Measurements from ENCODE around the gene CEP97.
"Not testable (repeated sequence)": the region's sequence is repeated elsewhere in the genome, so short reads cannot be mapped to it uniquely, and the experiment has no call there.

The CEP97 gene

DNA sequence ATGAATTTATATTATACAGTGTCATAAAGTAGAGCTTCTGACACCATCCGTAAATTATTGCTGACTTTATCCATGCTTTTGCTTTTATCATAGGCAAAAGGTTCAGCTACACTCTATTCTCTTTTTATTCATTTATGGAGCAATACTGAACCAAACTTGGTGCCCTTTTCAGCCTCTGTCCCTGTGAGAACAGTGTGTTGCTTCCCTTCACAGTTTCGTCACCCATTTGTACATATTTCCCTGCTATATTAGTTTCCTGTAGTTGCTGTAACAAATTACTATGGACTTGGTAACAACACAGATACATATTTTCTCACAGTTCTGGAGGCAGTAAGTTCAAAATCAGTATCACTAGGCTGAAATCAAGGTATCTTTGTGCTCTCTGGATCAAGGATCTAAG is 35.1 kb upstream of the CEP97 start:
- Histone ChIP-seq H3K27ac (ENCODE audit: low read length) (no peak overlapping the region), H3K4me1 (ENCODE audit: control insufficient read depth in 1 of 2, insufficient read depth in 2 of 2, low read length in 2 of 2) (peaks cover 0 to 18% of the 10 kb centered on the region in 2 donors), H3K9me3 (ENCODE audit: control insufficient read depth in 1 of 2, low read length in 2 of 2) (no peaks in the 10 kb centered on the region), H3K4me3 (ENCODE audit: low read depth in 1 of 2, low read length in 2 of 2) (no peak overlapping the region), H3K36me3 (ENCODE audit: control insufficient read depth in 1 of 2, insufficient read depth in 2 of 2, low read length in 2 of 2) (peaks cover 8 to 10% of the 10 kb centered on the region in 2 donors), H3K27me3 (ENCODE audit: low read depth, low read length) (no peaks in the 10 kb centered on the region)

DNA sequence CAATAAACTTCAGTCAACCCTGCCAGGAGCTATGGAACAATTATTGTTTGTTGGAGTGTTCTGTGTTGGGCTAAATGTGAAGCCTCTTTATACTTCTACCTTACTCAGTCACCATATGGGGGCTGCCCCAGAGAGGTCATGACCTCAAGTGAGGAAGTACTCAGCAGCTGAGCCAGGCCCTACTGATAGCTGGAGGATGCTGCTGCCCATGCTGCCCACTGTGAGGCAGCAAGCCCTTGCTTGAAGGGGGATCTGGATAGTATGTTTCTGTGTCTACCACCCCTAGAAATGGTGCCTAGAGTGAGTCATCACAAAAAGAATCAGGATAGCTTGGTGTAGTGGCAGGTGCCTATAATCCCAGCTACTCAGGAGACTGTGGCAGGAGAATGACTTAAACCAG is 33.4 kb upstream of the CEP97 start:
- Histone ChIP-seq H3K27ac (ENCODE audit: low read length) (no peak overlapping the region), H3K9me3 (ENCODE audit: control insufficient read depth in 1 of 2, low read length in 2 of 2) (no peaks in the 10 kb centered on the region), H3K27me3 (ENCODE audit: low read depth, low read length) (no peaks in the 10 kb centered on the region), H3K4me1 (ENCODE audit: control insufficient read depth in 1 of 2, insufficient read depth in 2 of 2, low read length in 2 of 2) (peaks cover 0 to 3% of the 10 kb centered on the region in 2 donors), H3K4me3 (ENCODE audit: low read depth in 1 of 2, low read length in 2 of 2) (no peak overlapping the region), H3K36me3 (ENCODE audit: control insufficient read depth in 1 of 2, insufficient read depth in 2 of 2, low read length in 2 of 2) (no peaks in the 10 kb centered on the region)

DNA sequence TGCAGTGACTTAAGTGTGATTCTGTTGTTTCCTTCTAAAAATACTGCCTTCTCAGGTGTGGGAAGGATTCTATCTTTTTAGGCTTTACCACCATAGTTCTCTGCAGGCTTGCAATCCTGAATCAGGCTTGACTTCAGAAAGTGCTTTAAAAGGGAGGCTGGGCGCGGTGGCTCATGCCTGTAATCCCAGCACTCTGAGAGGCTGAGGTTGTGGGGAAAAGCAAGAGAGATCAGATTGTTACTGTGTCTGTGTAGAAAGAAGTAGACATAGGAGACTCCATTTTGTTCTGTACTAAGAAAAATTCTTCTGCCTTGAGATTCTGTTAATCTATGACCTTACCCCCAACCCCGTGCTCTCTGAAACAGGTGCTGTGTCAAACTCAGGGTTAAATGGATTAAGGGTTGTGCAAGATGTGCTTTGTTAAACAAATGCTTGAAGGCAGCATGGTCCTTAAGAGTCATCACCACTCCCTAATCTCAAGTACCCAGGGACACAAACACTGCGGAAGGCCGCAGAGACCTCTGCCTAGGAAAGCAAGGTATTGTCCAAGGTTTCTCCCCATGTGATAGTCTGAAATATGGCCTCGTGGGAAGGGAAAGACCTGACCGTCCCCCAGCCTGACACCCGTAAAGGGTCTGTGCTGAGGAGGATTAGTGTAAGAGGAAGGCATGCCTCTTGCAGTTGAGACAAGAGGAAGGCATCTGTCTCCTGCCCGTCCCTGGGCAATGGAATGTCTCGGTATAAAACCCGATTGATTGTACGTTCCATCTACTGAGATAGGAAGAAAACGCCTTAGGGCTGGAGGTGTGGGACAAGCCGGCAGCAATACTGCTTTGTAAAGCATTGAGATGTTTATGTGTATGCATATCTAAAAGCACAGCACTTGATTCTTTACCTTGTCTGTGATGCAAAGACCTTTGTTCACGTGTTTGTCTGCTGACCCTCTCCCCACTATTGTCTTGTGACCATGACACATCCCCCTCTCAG is 32.4 kb upstream of the CEP97 start:
- H3K36me3 ChIP-seq (ENCODE audit: control insufficient read depth in 1 of 2, insufficient read depth in 2 of 2, low read length in 2 of 2); H3K27ac ChIP-seq (ENCODE audit: low read length): not testable (repeated sequence)

DNA sequence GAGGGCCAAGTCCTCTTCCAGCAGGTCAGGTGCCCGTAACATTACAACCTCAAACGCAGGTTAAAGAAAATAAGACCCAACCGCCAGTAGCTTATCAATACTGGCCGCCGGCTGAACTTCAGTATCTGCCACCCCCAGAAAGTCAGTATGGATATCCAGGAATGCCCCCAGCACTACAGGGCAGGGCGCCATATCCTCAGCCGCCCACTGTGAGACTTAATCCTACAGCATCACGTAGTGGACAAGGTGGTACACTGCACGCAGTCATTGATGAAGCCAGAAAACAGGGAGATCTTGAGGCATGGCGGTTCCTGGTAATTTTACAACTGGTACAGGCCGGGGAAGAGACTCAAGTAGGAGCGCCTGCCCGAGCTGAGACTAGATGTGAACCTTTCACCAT is 30.9 kb upstream of the CEP97 start:
- H3K9me3 ChIP-seq (ENCODE audit: control insufficient read depth in 1 of 2, low read length in 2 of 2); H3K27me3 ChIP-seq (ENCODE audit: low read depth, low read length); H3K4me1 ChIP-seq (ENCODE audit: control insufficient read depth in 1 of 2, insufficient read depth in 2 of 2, low read length in 2 of 2); H3K27ac ChIP-seq (ENCODE audit: low read length); H3K4me3 ChIP-seq (ENCODE audit: low read depth in 1 of 2, low read length in 2 of 2); H3K36me3 ChIP-seq (ENCODE audit: control insufficient read depth in 1 of 2, insufficient read depth in 2 of 2, low read length in 2 of 2): not testable (repeated sequence)

More for the DNA sequence above, 32.4 kb upstream of the CEP97 start:
- H3K4me3 ChIP-seq (ENCODE audit: low read depth in 1 of 2, low read length in 2 of 2); H3K27me3 ChIP-seq (ENCODE audit: low read depth, low read length); H3K9me3 ChIP-seq (ENCODE audit: control insufficient read depth in 1 of 2, low read length in 2 of 2); H3K4me1 ChIP-seq (ENCODE audit: control insufficient read depth in 1 of 2, insufficient read depth in 2 of 2, low read length in 2 of 2): not testable (repeated sequence)

DNA sequence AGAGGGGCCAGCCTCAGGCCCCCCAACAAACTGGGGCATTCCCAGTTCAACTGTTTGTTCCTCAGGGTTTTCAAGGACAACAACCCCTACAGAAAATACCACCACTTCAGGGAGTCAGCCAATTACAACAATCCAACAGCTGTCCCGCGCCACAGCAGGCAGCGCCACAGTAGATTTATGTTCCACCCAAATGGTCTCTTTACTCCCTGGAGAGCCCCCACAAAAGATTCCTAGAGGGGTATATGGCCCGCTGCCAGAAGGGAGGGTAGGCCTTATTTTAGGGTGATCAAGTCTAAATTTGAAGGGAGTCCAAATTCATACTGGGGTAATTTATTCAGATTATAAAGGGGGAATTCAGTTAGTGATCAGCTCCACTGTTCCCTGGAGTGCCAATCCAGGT is 29.6 kb upstream of the CEP97 start:
- H3K4me1 ChIP-seq (ENCODE audit: control insufficient read depth in 1 of 2, insufficient read depth in 2 of 2, low read length in 2 of 2); H3K27ac ChIP-seq (ENCODE audit: low read length); H3K9me3 ChIP-seq (ENCODE audit: control insufficient read depth in 1 of 2, low read length in 2 of 2); H3K36me3 ChIP-seq (ENCODE audit: control insufficient read depth in 1 of 2, insufficient read depth in 2 of 2, low read length in 2 of 2); H3K4me3 ChIP-seq (ENCODE audit: low read depth in 1 of 2, low read length in 2 of 2); H3K27me3 ChIP-seq (ENCODE audit: low read depth, low read length): not testable (repeated sequence)

GRCh38 chr3:101695779-101696372 is 28.5 kb upstream of the CEP97 start:
- H3K4me3 ChIP-seq (ENCODE audit: low read depth in 1 of 2, low read length in 2 of 2): no peak overlapping the region
- no peaks in the 10 kb centered on the region for H3K9me3 ChIP-seq (ENCODE audit: control insufficient read depth in 1 of 2, low read length in 2 of 2)
- H3K36me3 ChIP-seq (ENCODE audit: control insufficient read depth in 1 of 2, insufficient read depth in 2 of 2, low read length in 2 of 2): no peaks in the 10 kb centered on the region
- no peaks in the 10 kb centered on the region for H3K4me1 ChIP-seq (ENCODE audit: control insufficient read depth in 1 of 2, insufficient read depth in 2 of 2, low read length in 2 of 2)
- H3K27me3 ChIP-seq (ENCODE audit: low read depth, low read length): no peaks in the 10 kb centered on the region
- no peak overlapping the region for H3K27ac ChIP-seq (ENCODE audit: low read length)

DNA sequence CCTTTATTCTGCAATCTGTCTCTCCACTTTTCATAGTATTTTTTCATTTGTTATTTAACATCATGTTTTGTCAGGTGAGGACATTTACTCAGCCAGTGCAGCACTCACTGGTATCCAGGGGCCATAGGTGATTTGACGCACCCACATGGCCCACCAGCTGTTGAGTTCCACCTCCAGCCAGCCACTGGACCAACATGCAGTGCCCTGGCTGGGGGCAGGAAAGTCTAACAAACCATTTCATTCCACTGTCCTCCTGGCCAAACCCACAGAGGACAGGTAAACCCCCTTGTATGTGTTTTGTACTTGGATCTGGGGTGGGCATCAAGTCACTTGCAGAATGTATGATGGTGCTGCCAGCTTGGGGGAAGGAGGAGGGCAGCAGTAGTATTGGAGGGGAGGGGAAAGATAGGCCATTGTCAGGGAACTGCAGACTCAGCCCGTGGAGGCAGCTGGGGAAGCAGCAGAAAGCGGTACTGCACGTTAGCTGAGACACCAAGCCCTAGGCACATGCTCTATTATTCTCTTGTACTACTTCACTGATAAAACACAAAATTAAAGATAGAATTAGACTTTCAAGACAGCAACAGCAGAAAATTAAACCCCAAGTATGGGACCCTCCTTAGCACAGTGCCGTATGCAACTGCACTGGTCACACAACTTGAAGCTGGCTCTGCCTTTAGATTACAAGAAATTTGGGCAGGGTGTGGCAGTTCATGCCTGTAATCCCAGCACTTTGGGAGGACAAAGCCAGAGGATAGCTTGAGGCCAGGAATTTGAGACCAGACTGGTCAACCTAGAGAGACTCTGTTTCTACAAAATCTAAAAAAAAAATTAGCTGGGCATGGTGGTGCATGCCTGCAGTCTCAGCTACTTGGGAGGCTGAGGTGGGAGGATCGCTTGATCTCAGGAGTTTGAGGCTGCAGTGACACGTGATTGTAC is 22.4 kb upstream of the CEP97 start:
- no peaks in the 10 kb centered on the region for H3K9me3 ChIP-seq (ENCODE audit: control insufficient read depth in 1 of 2, low read length in 2 of 2)
- H3K4me3 ChIP-seq (ENCODE audit: low read depth in 1 of 2, low read length in 2 of 2): no peak overlapping the region
- no peaks in the 10 kb centered on the region for H3K27me3 ChIP-seq (ENCODE audit: low read depth, low read length)
- H3K27ac ChIP-seq (ENCODE audit: low read length): no peak overlapping the region
- no peaks in the 10 kb centered on the region for H3K4me1 ChIP-seq (ENCODE audit: control insufficient read depth in 1 of 2, insufficient read depth in 2 of 2, low read length in 2 of 2)
- no peaks in the 10 kb centered on the region for H3K36me3 ChIP-seq (ENCODE audit: control insufficient read depth in 1 of 2, insufficient read depth in 2 of 2, low read length in 2 of 2)

DNA sequence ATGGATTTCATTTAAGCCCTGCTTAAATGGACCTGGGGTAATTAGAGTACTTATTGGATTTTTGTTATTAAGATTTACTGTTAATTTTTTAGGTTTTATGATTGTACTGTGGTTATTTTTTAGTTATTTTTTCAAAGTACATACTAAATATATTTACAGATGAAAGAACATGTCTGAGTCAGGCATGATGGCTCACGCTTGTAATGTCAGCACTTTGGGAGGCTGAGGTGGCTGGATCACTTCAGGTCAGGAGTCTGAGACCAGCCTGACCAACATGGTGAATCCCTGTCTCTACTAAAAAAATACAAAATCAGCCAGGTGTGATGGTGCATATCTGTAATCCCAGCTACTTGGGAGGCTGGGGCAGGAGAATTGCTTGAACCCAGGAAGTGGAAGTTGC is 21.7 kb upstream of the CEP97 start:
- Histone ChIP-seq H3K27ac (ENCODE audit: low read length) (no peak overlapping the region), H3K4me1 (ENCODE audit: control insufficient read depth in 1 of 2, insufficient read depth in 2 of 2, low read length in 2 of 2) (no peaks in the 10 kb centered on the region), H3K36me3 (ENCODE audit: control insufficient read depth in 1 of 2, insufficient read depth in 2 of 2, low read length in 2 of 2) (no peaks in the 10 kb centered on the region), H3K4me3 (ENCODE audit: low read depth in 1 of 2, low read length in 2 of 2) (no peak overlapping the region), H3K27me3 (ENCODE audit: low read depth, low read length) (no peaks in the 10 kb centered on the region), H3K9me3 (ENCODE audit: control insufficient read depth in 1 of 2, low read length in 2 of 2) (no peaks in the 10 kb centered on the region)

- Histone ChIP-seq H3K4me3 (ENCODE audit: low read depth in 1 of 2, low read length in 2 of 2) (no peak overlapping the region), H3K36me3 (ENCODE audit: control insufficient read depth in 1 of 2, insufficient read depth in 2 of 2, low read length in 2 of 2) (no peaks in the 10 kb centered on the region), H3K27me3 (ENCODE audit: low read depth, low read length) (no peaks in the 10 kb centered on the region), H3K27ac (ENCODE audit: low read length) (no peak overlapping the region), H3K4me1 (ENCODE audit: control insufficient read depth in 1 of 2, insufficient read depth in 2 of 2, low read length in 2 of 2) (no peaks in the 10 kb centered on the region), H3K9me3 (ENCODE audit: control insufficient read depth in 1 of 2, low read length in 2 of 2) (no peaks in the 10 kb centered on the region)
These were observed 21.2 kb upstream of the CEP97 start for GRCh38 chr3:101703169-101703568.

DNA sequence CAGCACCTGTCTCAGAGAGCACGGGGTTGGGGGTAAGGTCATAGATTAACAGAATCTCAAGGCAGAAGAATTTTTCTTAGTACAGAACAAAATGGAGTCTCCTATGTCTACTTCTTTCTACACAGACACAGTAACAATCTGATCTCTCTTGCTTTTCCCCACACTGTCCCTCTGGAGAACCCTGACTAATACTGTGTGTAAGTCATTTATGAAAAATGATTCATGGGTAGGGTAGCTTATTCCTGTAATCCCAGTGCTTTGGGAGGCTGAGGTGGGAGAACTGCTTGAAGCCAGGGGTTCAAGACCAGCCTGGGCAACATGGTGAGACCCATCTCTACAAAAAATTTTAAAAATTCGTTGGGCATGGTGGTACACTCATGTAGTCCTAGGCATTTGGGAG is 19.8 kb upstream of the CEP97 start:
- H3K27me3 ChIP-seq (ENCODE audit: low read depth, low read length); H3K27ac ChIP-seq (ENCODE audit: low read length); H3K36me3 ChIP-seq (ENCODE audit: control insufficient read depth in 1 of 2, insufficient read depth in 2 of 2, low read length in 2 of 2); H3K4me3 ChIP-seq (ENCODE audit: low read depth in 1 of 2, low read length in 2 of 2); H3K4me1 ChIP-seq (ENCODE audit: control insufficient read depth in 1 of 2, insufficient read depth in 2 of 2, low read length in 2 of 2); H3K9me3 ChIP-seq (ENCODE audit: control insufficient read depth in 1 of 2, low read length in 2 of 2): not testable (repeated sequence)

GRCh38 chr3:101709126-101709525 is 15.3 kb upstream of the CEP97 start:
- Histone ChIP-seq H3K27me3 (ENCODE audit: low read depth, low read length) (no peaks in the 10 kb centered on the region), H3K9me3 (ENCODE audit: control insufficient read depth in 1 of 2, low read length in 2 of 2) (no peaks in the 10 kb centered on the region), H3K4me3 (ENCODE audit: low read depth in 1 of 2, low read length in 2 of 2) (no peak overlapping the region), H3K27ac (ENCODE audit: low read length) (no peak overlapping the region), H3K36me3 (ENCODE audit: control insufficient read depth in 1 of 2, insufficient read depth in 2 of 2, low read length in 2 of 2) (no peaks in the 10 kb centered on the region), H3K4me1 (ENCODE audit: control insufficient read depth in 1 of 2, insufficient read depth in 2 of 2, low read length in 2 of 2) (no peaks in the 10 kb centered on the region)

Measured in muscle layer of duodenum (tissue), 2 donors.